ENCODE data around the gene HTT-AS.
"Not testable (repeated sequence)": the region's sequence is repeated elsewhere in the genome, so short reads cannot be mapped to it uniquely, and the experiment has no call there.

Gene HTT-AS

DNA sequence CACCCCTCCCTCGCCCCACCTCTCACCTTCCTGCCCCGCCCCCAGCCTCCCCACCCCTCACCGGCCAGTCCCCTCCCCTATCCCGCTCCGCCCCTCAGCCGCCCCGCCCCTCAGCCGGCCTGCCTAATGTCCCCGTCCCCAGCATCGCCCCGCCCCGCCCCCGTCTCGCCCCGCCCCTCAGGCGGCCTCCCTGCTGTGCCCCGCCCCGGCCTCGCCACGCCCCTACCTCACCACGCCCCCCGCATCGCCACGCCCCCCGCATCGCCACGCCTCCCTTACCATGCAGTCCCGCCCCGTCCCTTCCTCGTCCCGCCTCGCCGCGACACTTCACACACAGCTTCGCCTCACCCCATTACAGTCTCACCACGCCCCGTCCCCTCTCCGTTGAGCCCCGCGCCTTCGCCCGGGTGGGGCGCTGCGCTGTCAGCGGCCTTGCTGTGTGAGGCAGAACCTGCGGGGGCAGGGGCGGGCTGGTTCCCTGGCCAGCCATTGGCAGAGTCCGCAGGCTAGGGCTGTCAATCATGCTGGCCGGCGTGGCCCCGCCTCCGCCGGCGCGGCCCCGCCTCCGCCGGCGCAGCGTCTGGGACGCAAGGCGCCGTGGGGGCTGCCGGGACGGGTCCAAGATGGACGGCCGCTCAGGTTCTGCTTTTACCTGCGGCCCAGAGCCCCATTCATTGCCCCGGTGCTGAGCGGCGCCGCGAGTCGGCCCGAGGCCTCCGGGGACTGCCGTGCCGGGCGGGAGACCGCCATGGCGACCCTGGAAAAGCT is at the start of gene HTT-AS, which contains the start of gene HTT:
Gene HTT-AS, minus strand, starts transcription at position 461 of the 768 bp plus-strand sequence.
Gene HTT, plus strand, starts transcription at position 604 of the 768 bp plus-strand sequence. Its CDS starts 145 bp downstream, at position 749.
- DNase-seq: peak; percentile 97

DNA sequence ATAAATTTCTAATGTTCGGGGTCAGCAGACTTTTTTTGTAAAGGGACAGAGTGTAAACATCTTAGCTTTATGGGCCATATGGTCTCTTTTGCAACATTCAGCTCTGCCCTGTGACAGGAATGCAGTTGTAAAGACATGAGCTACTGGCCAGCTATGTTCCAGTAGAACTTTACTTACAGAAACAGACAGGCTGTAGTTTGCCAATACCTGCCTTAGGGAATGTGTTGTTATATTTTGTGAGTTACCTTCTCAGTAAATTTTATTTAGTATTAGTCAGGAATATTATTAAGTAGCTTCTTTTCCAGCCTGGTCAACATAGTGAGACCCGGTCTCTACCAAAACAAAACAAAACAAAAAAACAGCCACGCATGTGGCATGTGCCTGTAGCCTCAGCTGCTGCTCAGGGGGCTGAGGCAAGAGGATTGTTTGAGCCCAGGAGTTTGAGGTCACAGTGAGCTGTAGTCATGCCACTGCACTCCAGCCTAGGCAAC is 48.9 kb upstream of the HTT-AS start:
- DNase-seq: no peak

DNA sequence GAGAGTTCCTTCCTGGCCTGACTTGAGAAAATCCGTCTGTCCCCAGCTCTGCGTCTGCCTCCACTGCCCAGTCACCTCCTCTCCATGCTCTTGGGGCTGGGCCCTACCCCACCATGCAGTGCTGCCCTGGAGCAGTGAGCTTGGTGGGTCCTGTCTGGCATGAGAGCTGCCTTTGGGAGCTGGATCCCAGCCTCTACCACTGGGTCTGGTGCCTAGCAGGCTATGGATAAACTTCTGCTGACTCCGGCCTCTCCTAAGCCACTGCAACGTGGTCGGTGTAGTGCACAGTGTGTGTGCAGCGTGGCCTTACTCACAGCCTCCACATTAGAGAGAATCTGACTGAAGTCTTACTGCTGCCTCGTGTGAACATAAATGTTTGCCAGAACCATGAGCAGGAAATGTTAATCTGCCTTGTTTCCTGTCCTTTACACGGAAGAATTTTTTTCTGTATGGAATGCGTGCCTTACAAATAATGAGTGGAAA is 47.8 kb upstream of the HTT-AS start:
- no peak for DNase-seq

DNA sequence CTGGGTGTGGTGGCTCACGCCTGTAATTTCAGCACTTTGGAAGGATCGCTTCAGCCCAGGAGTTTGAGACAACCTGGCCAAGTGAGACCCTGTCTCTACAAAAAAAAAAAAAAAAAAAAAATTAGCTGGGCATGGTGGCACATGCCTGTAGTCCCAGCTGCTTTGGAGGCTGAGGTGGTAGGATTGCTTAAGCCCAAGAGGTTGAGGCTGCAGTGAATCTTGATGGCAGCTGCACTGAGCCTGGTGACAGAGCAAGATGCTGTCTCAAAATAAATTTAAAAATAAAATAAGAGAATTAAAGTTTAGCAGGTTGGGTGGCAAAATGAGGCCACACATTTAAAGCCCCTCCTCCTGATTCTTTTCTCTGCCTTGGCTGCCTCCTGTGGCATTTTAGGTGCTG is 47.3 kb upstream of the HTT-AS start:
- DNase-seq: no peak

DNA sequence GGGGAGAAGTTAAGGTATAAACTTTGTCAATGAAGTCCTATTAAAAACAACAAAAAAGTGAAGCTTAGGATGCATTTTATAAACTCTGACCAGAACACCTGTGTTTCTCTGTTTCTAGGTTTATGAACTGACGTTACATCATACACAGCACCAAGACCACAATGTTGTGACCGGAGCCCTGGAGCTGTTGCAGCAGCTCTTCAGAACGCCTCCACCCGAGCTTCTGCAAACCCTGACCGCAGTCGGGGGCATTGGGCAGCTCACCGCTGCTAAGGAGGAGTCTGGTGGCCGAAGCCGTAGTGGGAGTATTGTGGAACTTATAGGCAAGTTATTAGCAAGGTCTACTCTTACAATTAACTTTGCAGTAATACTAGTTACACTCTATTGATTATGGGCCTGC is 46.8 kb upstream of the HTT-AS start:
- DNase-seq: no peak

DNA sequence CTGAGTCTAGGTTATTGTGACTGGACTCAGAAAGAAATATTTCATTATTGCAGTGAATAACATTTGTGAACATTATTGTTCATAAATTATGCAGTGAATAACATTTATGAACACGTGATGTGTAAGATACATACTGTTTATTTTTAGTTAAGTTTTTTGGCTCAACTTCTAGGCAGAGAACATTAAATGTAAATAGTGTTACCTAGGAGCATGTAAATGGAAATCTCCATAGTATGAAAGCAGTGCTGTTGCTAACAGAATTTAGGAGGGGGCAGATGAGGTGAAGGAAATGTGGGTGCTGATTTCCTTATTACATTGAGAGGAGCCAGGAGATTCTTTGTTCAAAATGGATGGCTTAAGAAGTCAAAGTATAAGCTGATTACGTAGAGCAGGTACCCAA is 45.1 kb upstream of the HTT-AS start:
- DNase-seq: no peak

DNA sequence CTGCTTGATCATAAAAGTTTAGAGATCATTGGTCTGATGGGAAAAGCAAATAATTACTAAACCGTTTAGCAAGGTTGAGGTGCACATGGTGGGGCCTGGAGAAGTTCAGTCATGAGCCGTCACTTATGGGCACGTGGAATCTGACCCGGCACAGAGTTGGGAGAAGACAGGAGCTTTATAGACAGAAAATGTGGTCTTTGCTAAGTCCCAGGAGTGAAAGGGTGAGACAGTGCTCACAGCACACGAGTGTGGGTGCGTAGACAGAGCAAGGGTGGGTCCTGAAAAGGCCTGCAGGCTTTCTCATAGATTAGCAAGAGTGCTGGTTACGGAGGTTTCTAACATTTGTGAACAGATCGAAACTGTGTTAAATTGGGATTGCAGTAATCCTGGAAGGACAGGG is 44.0 kb upstream of the HTT-AS start:
- no peak for DNase-seq

DNA sequence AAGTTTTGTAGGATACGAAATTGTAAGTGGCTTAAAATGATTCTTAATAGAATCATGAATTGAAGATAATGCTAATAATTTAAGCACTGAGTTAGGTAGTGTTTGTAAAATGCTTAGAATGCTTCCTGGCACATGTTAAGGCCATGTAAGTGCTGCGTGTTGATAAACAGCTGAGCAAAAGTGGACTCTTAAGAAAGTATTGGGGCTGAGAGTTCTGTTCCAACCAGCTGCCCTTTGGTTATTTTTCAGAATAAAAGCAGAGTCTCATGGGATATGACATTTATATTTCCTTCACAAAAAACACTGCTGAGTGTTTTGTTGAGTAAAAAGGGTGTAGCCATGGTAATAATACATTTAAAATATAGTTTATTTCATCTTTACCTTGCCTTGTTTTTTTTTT is 42.6 kb upstream of the HTT-AS start:
- no peak for DNase-seq

DNA sequence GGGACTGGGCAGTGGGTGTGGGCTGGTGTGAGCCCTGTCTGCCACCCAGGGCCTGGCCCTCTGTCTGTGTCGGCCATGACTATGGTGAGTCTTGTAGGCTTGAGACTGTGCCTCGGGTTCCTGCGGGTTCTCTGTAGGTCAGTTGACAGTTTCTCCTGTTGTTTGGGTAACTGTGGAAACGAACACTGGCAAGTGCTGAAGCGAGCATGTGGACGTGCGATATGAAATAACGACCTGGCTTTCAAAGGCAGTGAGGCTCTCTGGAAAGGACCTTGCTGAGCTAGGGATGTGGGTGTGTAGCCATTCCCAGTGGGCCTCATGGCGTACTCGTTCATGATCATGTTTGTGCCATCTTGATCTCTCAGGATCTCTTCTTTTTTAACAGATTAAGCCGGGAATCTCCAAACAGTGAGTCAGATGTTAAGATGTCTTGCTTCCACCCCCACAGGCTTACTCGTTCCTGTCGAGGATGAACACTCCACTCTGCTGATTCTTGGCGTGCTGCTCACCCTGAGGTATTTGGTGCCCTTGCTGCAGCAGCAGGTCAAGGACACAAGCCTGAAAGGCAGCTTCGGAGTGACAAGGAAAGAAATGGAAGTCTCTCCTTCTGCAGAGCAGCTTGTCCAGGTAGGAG is 41.4 kb upstream of the HTT-AS start:
- DNase-seq: no peak

DNA sequence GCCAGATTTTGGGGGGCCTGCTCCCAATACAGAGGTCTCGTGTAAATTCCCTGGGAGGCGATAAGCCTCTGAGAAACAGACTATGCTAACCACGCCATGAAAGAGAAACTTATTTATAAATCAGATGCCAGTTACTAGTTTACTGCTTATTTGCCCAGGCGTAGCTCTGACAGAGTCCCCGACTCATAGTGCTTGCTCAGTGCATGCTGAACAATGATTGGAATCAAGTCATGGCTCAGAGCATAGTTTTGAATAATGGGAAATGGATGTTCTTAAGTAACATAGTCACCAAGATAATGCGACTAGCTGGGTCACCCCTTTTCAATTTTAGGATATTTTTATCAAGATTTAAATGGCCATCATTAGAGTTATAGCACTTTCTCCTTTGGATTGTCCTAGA is 40.0 kb upstream of the HTT-AS start:
- DNase-seq: no peak

DNA sequence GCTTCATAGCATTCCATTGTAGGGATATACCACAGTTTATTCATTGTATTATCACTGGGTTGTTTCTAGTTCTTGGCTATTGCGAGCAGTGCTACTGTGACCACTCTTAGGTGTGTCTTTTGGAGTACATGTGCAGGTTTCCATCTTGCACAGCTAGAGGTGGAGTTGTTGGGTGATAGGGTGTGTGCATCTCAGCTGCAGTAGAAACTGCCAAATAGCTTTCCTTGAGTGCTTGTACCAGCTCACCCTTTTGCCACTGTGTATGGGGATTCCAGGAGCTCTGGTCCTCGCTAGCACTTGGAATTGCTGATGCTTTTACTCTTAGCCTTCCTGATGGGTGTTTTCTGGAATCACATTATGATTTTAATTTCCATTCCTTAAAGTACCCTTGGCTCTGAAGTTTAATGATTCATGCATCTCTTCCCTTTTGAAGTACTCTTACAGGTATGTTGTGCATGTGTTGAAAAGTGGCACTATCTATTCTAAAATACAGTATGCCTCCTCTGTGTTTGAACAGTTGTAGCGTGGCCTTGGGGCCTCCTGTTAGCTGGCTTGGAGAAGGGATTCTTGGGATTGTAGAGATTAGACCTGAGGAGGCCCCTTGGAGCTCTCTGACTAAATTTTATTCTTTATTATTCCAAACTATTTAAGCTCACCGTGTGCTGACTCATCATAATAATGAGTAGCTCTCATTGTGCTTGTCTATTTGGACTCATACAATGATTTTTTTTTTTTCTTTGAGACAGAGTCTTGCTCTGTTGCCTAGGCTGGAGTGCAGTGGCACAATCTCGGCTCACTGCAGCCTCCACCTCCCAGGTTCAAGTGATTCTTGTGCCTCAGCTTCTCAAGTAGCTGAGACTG is 38.5 kb upstream of the HTT-AS start:
- no peak for DNase-seq

DNA sequence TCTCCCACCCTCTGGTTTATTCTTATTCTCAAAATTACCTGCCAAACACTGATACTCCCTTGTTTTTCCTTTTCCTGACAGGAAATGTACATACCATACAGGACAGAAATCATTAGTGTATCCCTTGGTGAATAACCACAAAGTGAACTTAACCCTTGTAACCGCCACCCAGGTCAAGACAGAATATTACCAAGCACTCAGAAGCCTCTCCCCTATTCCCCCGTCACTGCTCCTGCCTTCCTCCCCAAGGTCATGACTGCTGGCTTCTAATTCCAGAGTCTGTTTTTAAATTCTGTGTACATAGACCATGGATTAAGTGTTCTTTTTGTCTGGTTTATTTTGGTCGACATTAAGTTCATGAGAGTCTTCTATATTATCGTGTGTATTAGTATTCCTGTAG is 37.9 kb upstream of the HTT-AS start:
- no peak for DNase-seq

DNA sequence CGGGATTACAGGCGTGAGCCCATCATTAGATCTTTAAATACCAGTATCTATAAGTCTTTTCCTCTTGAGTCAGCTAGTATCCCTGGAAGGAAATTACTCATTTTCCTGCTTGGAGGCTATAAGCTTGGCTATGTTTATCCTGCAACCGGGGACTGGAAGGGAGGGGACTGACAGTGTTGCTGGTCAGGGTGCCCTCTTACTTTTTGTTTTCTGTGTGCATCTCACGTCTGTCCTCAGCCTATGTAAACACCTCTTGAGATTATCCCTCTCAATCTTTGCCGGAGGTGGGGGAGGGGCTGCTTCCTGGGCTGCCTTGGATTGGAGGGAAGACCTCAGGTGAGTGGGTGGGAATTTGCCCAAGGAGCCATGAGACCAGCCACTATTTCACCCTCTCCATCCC is 37.1 kb upstream of the HTT-AS start:
- no peak for DNase-seq

DNA sequence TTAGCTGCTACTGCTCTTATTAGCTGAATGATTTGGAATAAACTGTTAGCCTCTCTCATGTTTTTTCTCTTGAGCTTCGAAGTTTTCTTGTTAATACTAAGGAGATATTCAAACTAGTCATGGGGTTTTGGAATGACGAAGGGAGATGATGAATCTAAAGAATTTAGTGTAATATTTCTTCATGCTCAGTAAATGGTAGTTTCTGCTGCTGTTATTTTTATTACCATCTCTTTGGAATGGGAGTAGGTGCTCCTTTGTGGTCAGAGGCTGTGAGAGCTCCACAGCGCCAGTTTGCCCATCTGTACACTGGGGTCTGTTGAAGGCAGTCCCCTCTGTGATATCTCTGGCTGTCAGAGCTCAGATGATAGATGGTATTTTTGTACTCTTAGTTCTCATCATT is 33.9 kb upstream of the HTT-AS start:
- DNase-seq: no peak

DNA sequence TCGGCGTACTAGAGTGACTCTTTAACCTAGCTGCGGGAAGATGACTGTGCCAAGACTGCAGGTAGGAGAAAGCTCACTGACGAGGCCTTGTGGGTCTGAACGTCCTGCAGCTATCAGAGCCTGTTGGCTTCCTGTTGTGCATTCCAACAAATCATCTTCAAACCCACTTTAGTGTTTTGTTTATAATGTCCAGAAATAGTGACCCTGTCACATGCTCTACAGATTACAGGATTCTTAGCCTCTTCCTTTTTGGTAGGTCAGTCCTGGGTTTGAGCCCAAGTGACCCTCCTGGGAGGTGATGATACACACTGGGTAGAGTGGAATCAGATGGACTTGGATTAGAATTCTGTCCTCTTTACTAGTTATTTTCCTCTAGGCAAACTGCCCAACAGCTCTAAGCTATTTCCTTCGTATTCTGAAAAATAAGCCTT is 33.4 kb upstream of the HTT-AS start:
- DNase-seq: no peak

DNA sequence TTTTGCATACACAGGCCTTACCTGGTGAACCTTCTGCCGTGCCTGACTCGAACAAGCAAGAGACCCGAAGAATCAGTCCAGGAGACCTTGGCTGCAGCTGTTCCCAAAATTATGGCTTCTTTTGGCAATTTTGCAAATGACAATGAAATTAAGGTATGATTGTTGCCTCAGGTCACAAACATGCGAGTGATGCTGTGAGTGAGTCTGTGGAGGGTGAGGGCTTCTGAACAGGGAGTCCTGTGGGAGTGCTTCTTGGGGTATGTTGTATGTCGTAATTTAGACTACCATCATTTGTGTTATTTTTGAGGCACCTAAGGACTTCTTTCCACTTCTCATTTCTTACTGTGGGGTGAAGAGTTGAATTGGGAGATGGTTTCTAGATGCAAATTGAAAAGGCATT is 32.9 kb upstream of the HTT-AS start:
- no peak for DNase-seq

DNA sequence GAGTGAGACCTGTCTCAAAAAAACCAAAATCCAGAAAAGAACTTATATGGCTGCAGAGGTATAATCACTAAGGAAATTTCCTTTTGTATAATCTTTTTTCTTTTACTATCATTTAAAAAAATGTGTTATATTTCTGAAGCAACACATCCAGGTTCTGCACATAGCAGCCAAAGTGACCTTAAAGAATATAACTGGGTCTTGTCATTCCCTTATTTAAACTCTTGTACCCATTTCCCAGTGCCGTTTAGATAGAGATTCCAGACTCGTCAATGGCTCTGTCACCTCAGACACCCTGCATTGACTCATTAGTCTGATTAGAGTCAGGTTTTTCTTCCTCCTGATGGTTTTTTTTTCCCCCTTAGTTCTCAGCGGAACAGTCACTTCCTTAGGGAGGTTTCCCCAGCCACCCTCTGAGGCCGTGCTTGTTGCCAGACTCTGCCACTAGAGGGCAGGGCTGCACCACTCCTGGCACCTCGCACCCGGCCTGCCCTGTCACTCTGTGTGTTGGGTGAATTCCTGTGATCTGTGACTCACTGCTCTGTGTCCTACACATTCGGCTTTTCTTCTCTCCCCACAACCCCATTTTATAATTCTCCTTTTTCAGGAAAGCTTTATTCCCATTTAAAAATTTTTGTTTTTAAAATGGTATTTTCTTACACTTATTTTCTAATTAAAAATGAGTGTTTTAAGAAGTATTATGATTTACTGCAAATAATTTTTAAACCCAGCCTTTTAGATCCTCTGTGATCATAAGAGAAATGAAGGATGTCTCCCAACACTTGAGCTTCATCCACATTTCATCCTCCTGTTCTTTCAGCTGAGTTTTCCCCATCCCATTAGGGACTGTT is 32.2 kb upstream of the HTT-AS start:
- DNase-seq: peak; percentile 70

DNA sequence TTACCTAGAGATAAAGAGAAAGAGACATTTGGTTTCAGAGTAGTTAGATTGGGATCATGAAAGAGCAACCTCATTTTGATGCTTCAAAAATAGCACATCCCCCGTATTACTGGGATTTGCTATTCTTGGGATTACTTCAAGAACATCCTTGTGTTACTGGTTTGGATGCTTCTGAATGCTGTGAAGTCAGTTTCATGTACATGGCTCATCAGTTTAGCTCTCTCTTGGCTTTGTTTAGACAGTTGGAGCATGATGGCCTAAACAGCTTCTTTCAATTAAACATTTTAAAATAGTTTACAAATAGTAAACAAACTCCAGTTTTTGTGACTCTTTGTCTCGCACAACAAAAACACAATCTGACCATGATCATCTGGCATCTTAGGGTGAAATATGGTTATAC is 24.0 kb upstream of the HTT-AS start:
- DNase-seq: no peak

DNA sequence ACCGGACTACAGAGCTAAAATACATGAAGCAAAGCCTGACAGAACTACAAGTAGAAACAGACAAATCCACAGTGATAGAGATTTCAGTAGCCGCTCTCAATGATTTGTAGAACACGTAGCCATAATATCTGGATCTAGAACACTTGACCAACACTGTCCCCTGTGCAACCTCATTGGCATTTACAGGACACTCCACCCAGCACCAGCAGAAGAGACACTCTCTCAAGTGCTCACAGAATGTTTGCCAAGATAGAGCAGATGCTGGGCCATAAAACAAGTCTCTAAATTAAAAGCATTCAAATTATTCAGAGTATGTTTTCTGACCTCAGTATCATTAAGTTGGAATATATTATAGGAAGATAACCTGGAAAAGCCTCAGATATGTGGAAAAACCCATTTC is 21.9 kb upstream of the HTT-AS start:
- DNase-seq: no peak

DNA sequence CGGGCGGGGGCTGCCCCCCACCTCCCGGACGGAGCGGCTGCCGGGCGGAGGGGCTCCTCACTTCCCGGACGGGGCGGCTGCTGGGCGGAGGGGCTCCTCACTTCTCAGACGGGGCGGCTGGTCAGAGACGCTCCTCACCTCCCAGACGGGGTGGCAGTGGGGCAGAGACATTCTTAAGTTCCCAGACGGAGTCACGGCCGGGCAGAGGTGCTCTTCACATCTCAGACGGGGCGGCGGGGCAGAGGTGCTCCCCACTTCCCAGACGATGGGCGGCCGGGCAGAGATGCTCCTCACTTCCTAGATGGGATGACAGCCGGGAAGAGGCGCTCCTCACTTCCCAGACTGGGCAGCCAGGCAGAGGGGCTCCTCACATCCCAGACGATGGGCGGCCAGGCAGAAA is 20.4 kb upstream of the HTT-AS start:
- not testable (repeated sequence) for DNase-seq

DNA sequence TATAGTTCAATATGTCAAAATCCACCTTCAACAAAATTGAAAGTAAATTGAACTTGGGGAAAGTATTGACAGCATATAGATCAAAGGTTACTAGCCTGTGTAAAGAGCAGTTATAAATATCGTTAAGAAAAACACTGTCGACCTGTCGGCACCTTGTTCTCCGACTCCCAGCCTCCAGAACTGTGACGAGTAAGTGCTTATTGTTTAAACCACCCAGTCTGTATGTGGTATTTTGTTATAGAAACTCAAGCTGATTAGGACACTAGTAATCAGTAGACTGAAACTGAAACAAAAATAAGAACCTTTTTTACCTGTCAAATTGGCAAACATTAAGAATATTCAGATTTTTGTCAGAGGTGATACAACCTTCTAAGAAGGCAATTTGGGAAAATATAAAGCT is 17.1 kb upstream of the HTT-AS start:
- DNase-seq: no peak

DNA sequence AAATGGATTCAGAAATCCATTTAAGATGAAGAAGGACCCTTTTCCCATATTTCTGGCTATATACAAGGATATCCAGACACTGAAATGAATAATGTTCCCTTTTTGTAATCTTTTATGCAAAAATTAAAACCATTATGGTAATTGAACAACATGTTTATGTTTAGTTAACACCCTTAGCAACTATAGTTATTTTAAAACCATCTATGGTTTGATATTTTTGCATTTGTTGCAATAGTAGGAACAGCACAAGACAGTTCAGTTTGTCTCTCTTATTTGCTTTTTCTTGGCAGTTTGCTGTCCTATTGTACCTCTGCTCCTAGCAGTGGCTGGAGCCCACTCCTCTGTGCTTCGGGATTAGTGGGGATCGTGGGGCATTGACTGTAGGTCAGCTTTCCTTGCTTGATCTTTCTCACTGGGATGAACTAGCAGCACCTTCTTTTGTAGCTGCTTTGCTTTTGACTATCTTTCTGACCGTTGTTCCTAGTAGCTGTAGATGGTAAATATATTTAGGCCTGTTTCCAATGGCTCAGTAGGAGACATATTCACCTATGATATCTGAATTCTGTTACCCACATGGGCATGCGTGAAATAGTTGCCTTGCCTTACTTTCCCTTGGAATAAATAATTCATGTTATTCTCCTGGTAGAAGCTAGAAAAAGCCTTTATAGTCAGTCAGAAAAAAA is 12.9 kb upstream of the HTT-AS start:
- DNase-seq: no peak

Data from NK-92 treated with Interleukin-12 subunit alpha and Interleukin-12 subunit beta, amount 100 ng/mL, for 24 hours (cell line).